K562 (cell line): ENCODE data around the gene ZNF598. TPM values are rescaled to one million over a fixed set of nuclear protein-coding genes. Genes with fewer than 3 reads are reported as not detected.

Source experiments
- BCLAF1 ChIP-seq, 2 experiments: fragments of 450-650 bp in 1 of 2; IDR thresholded peaks; 2 replicates each; pipeline ENCODE4 v1.6.1; 2011 to 2017; ENCODE audit warnings: low read depth in 2 of 2, antibody characterized with exemption in 1 of 2, borderline replicate concordance in 1 of 2, low read length in 1 of 2, mild to moderate bottlenecking in 1 of 2, mixed read lengths in 1 of 2; ENCODE audit not compliant: control insufficient read depth in 1 of 2
- BHLHE40 ChIP-seq: IDR thresholded peaks from 2 replicates; pipeline ENCODE4 v1.6.1; 2011; ENCODE audit warnings: low read length, improper control_type of control experiment
- BRF1 ChIP-seq: IDR thresholded peaks from 3 replicates; pipeline ENCODE4 v1.6.1; 2011; ENCODE audit warnings: borderline replicate concordance, mild to moderate bottlenecking; ENCODE audit not compliant: insufficient read length; ENCODE audit errors: extremely low read depth
- CHD1 ChIP-seq: fragments of 200-600 bp; sonication (generic); IDR thresholded peaks from one replicate; pipeline ENCODE4 v1.6.1; 2012; ENCODE audit warnings: mild to moderate bottlenecking, moderate library complexity, low read length, inconsistent platforms
- EHMT2 ChIP-seq: fragments of 450-650 bp; IDR thresholded peaks from 2 replicates; pipeline ENCODE4 v1.6.1; 2018; ENCODE audit warnings: antibody characterized with exemption
- FOS ChIP-seq: IDR thresholded peaks from 3 replicates; pipeline ENCODE4 v1.6.1; 2011; ENCODE audit not compliant: insufficient read length; ENCODE audit errors: extremely low read depth
- JUNB ChIP-seq: fragments of 450-650 bp; formaldehyde crosslinking; conservative IDR thresholded peaks from 2 replicates; pipeline ENCODE4 v1.4.0; 2020; ENCODE audit warnings: mild to moderate bottlenecking
- NFE2L1 ChIP-seq: fragments of 450-650 bp; IDR thresholded peaks from 2 replicates; pipeline ENCODE4 v1.6.1; 2016; ENCODE audit warnings: missing genetic modification characterization, low read depth, mild to moderate bottlenecking, missing compliant biosample characterization, moderate library complexity, borderline replicate concordance
- TRIM24 ChIP-seq, 2 experiments: fragments of 450-650 bp; IDR thresholded peaks; 2 replicates each; pipeline ENCODE4 v1.6.1; 2016
- YBX1 ChIP-seq: fragments of 450-650 bp; IDR thresholded peaks from 2 replicates; pipeline ENCODE4 v1.7.1; 2016; ENCODE audit warnings: mild to moderate bottlenecking
- ZBTB12 ChIP-seq: fragments of 250-450 bp; sonication (Bioruptor Pico); IDR thresholded peaks from 2 replicates; pipeline ENCODE4 v1.4.0; 2020
- ZBTB7A ChIP-seq: IDR thresholded peaks from 2 replicates; pipeline ENCODE4 v1.6.1; 2011; ENCODE audit warnings: low read depth, mild to moderate bottlenecking, low read length, moderate library complexity, borderline replicate concordance; ENCODE audit not compliant: control insufficient read depth
- ZNF431 ChIP-seq: sonication (generic); formaldehyde crosslinking; IDR thresholded peaks from 2 replicates; pipeline ENCODE4 v1.8.0; 2022; ENCODE audit warnings: mild to moderate bottlenecking, missing genetic modification reagents
- ZNF644 ChIP-seq: fragments of 200-800 bp; sonication (Bioruptor generic); IDR thresholded peaks from 2 replicates; pipeline ENCODE4 v1.6.1; 2016; ENCODE audit warnings: low read depth, missing genetic modification characterization, missing compliant biosample characterization
- polyA plus RNA-seq, 8 experiments: library from polyadenylated mRNA; depleted of rRNA in 4 of 8; stranded (reverse) in 5 of 8; unstranded in 3 of 8; fragments of >200 nt; fragmentation: Nextera tagmentation in 2 of 8; fragmentation: Illumina TruSeq in 1 of 8; extraction: Ambion mirVana in 2 of 8; extraction: Trizol in 1 of 8; gene quantifications; 2 replicates each; pipeline versions ENCODE4 v1.2.1 to v1.2.3, GENCODE V29; 2011 to 2014; ENCODE audit warnings: inconsistent platforms in 1 of 8, missing spikeins in 1 of 8
- total RNA-seq, 7 experiments: library from RNA; depleted of rRNA in 6 of 7; stranded (reverse); fragments of >200 nt in 6 of 7; fragmentation: Illumina TruSeq in 2 of 7; extraction: Trizol in 2 of 7; gene quantifications; 2 replicates each; pipeline versions ENCODE4 v1.2.1 to v1.2.3, GENCODE V29; 2011 to 2021; ENCODE audit warnings: low replicate concordance in 1 of 7

Gene ZNF598
- total and polyA plus RNA-seq, 9 of the 15 experiments (the other 6 are each of a cell fraction or from before 2014, with no cell fraction given) = 0.11 to 115 (median 29.6) TPM

GRCh38 chr16:1983544-1984346 lies 25.9 kb downstream of the ZNF598 start, which contains the start of gene GFER (continued):
- TF ChIP-seq BCLAF1 (IDR thresholded peaks at IDR 0.05; ENCODE audit: borderline replicate concordance in 1 of 2, control insufficient read depth in 1 of 2, low read depth in 2 of 2, low read length in 1 of 2) (peak in 1 of 2 experiments; percentile 88; a peak in 2 of 4 replicates), FOS (no peak), ZNF644 (tag) (peak; percentile 94), ZNF431 (CRISPR knock-in tag) (no peak), ZBTB12 (CRISPR knock-in tag) (no peak), JUNB (CRISPR knock-in tag) (no peak), YBX1 (no peak), BHLHE40 (peak; percentile 78), BRF1 (no peak), ZBTB7A (peak; percentile 79; the same call in 1 of the 2 replicates), EHMT2 (no peak), CHD1 (no peak), NFE2L1 (tag) (no peak), TRIM24 (IDR thresholded peaks at IDR 0.05) (no peak; a peak in 1 of 4 replicates)
